ENCODE results near the gene GSAP. TPM values are rescaled to one million over a fixed set of nuclear protein-coding genes. Genes with fewer than 3 reads are reported as not detected.

Gene GSAP
- polyA plus RNA-seq, 1 donor from 2014 or later: 0.21 TPM

DNA sequence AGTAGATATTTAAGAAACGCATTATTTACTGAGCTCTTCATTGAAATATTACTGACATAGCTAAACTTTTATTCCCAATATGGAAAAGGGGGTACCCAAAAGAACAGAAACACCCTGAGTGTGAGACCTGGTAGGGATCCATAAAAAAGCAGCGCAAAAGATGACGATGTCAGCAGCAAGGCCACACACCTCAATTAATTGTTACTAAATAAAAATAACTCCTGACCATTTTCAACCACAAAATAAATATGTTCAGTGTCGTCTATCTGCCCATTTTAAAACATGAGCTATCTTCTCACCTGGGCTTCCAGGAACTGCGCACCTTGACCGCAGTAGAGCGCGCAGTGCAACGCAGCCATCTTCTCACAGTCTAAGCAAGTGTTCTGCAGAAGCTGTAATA is 61.2 kb downstream of the GSAP start:
- no peaks in the 10 kb centered on the region for H3K9me2 ChIP-seq (ENCODE audit: insufficient read depth, low read length)
- no peak overlapping the region for H3K9ac ChIP-seq (ENCODE audit: low read length)
- no peaks in the 10 kb centered on the region for H3K36me3 ChIP-seq (ENCODE audit: insufficient read depth, low read length)
- H3K27ac ChIP-seq (ENCODE audit: low read length): no peak overlapping the region
- no peaks in the 10 kb centered on the region for H3K27me3 ChIP-seq (ENCODE audit: insufficient read depth, low read depth, low read length)
- no peaks in the 10 kb centered on the region for H4K20me1 ChIP-seq (ENCODE audit: insufficient read depth)
- no peaks in the 10 kb centered on the region for H3K79me2 ChIP-seq (replicated peaks; ENCODE audit: insufficient read depth, low read length)
- no peak for TF ChIP-seq TAF1 (IDR thresholded peaks at IDR 0.05; ENCODE audit: low read depth)
- no peak for TF ChIP-seq SMC3 (conservative IDR thresholded peaks at IDR 0.05; ENCODE audit: poor library complexity)
- TF ChIP-seq, protein P1, sequence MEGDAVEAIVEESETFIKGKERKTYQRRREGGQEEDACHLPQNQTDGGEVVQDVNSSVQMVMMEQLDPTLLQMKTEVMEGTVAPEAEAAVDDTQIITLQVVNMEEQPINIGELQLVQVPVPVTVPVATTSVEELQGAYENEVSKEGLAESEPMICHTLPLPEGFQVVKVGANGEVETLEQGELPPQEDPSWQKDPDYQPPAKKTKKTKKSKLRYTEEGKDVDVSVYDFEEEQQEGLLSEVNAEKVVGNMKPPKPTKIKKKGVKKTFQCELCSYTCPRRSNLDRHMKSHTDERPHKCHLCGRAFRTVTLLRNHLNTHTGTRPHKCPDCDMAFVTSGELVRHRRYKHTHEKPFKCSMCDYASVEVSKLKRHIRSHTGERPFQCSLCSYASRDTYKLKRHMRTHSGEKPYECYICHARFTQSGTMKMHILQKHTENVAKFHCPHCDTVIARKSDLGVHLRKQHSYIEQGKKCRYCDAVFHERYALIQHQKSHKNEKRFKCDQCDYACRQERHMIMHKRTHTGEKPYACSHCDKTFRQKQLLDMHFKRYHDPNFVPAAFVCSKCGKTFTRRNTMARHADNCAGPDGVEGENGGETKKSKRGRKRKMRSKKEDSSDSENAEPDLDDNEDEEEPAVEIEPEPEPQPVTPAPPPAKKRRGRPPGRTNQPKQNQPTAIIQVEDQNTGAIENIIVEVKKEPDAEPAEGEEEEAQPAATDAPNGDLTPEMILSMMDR (IDR thresholded peaks at IDR 0.05; ENCODE audit: poor library complexity, severe bottlenecking): no peak
- TF ChIP-seq EZH2 (IDR thresholded peaks at IDR 0.05; ENCODE audit: borderline replicate concordance, insufficient read depth, low read length, poor library complexity, severe bottlenecking): no peak
- no peak overlapping the region for H2AFZ ChIP-seq (ENCODE audit: low read depth, low read length)
- no peak overlapping the region for H3K4me3 ChIP-seq (ENCODE audit: low read length)
- no peak overlapping the region for H3K4me2 ChIP-seq (ENCODE audit: low read length)
- no peaks in the 10 kb centered on the region for H3K9me3 ChIP-seq (ENCODE audit: low read length)
- H3F3A ChIP-seq (ENCODE audit: insufficient read depth, low read length, poor library complexity, severe bottlenecking): no peaks in the 10 kb centered on the region

DNA sequence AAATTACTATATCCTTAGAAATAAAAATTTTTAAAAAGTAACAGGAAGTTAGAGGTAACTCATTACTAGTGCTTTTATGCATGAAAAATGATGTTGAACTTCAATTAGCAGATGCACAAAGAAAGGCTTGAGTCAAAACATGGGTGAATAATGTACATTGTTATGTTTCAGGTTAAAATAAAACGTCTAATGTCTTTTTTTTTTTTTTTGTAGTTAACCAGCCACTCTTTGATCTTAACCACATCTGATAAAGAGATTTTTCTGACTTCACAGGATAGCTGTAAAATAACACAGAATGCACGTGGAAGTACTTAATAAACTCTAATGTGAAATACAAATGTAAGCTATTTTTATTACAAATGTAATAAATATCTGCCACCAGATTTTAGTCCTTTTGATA is 61.7 kb downstream of the GSAP start:
- TF ChIP-seq MXI1 (conservative IDR thresholded peaks at IDR 0.05; ENCODE audit: poor library complexity, severe bottlenecking) (no peak), TAF1 (IDR thresholded peaks at IDR 0.05; ENCODE audit: low read depth) (no peak), EZH2 (IDR thresholded peaks at IDR 0.05; ENCODE audit: borderline replicate concordance, insufficient read depth, low read length, poor library complexity, severe bottlenecking) (no peak), EP300 (conservative IDR thresholded peaks at IDR 0.05; ENCODE audit: poor library complexity, severe bottlenecking) (no peak), SMC3 (conservative IDR thresholded peaks at IDR 0.05; ENCODE audit: poor library complexity) (no peak)
- TF ChIP-seq, protein P2, sequence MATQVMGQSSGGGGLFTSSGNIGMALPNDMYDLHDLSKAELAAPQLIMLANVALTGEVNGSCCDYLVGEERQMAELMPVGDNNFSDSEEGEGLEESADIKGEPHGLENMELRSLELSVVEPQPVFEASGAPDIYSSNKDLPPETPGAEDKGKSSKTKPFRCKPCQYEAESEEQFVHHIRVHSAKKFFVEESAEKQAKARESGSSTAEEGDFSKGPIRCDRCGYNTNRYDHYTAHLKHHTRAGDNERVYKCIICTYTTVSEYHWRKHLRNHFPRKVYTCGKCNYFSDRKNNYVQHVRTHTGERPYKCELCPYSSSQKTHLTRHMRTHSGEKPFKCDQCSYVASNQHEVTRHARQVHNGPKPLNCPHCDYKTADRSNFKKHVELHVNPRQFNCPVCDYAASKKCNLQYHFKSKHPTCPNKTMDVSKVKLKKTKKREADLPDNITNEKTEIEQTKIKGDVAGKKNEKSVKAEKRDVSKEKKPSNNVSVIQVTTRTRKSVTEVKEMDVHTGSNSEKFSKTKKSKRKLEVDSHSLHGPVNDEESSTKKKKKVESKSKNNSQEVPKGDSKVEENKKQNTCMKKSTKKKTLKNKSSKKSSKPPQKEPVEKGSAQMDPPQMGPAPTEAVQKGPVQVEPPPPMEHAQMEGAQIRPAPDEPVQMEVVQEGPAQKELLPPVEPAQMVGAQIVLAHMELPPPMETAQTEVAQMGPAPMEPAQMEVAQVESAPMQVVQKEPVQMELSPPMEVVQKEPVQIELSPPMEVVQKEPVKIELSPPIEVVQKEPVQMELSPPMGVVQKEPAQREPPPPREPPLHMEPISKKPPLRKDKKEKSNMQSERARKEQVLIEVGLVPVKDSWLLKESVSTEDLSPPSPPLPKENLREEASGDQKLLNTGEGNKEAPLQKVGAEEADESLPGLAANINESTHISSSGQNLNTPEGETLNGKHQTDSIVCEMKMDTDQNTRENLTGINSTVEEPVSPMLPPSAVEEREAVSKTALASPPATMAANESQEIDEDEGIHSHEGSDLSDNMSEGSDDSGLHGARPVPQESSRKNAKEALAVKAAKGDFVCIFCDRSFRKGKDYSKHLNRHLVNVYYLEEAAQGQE (IDR thresholded peaks at IDR 0.05; ENCODE audit: borderline replicate concordance): no peak
- TF ChIP-seq, protein P1 (IDR thresholded peaks at IDR 0.05; ENCODE audit: poor library complexity, severe bottlenecking): no peak
- no peaks in the 10 kb centered on the region for H3K9me2 ChIP-seq (ENCODE audit: insufficient read depth, low read length)
- no peaks in the 10 kb centered on the region for H3K36me3 ChIP-seq (ENCODE audit: insufficient read depth, low read length)
- H3K27ac ChIP-seq (ENCODE audit: low read length): no peak overlapping the region
- H3K4me3 ChIP-seq (ENCODE audit: low read length): no peak overlapping the region
- H3F3A ChIP-seq (ENCODE audit: insufficient read depth, low read length, poor library complexity, severe bottlenecking): no peaks in the 10 kb centered on the region
- no peaks in the 10 kb centered on the region for H3K9me3 ChIP-seq (ENCODE audit: low read length)
- no peaks in the 10 kb centered on the region for H4K20me1 ChIP-seq (ENCODE audit: insufficient read depth)
- no peak overlapping the region for H3K4me2 ChIP-seq (ENCODE audit: low read length)
- no peaks in the 10 kb centered on the region for H3K27me3 ChIP-seq (ENCODE audit: insufficient read depth, low read depth, low read length)
- H2AFZ ChIP-seq (ENCODE audit: low read depth, low read length): no peak overlapping the region
- H3K9ac ChIP-seq (ENCODE audit: low read length): no peak overlapping the region
- H3K79me2 ChIP-seq (replicated peaks; ENCODE audit: insufficient read depth, low read length): no peaks in the 10 kb centered on the region
